ENCODE measurements around the gene P2RY6.

GRCh38 chr11:73265278-73265810 lies 6.8 kb upstream of the P2RY6 start:
- TF ChIP-seq EZH2 (IDR thresholded peaks at IDR 0.05; ENCODE audit: borderline replicate concordance, low read depth, low read length, severe bottlenecking) (no peak), CTCF (IDR thresholded peaks at IDR 0.05; ENCODE audit: borderline replicate concordance, extremely low read depth, low read length, poor library complexity, severe bottlenecking) (no peak)

Data from DND-41 (cell line).